ENCODE data around the gene CASP6. TPM values are rescaled to one million over a fixed set of nuclear protein-coding genes. Genes with fewer than 3 reads are reported as not detected.

Gene CASP6
- total RNA-seq, 1 experiment from 2014 or later: 22.4 TPM

- no peaks in the 10 kb centered on the region for H3K9me3 ChIP-seq (ENCODE audit: insufficient read depth, low read depth)
- ChIA-PET POLR2A (ENCODE audit: unreplicated experiment) (no interaction called here), CTCF (no interaction called here)
- no peaks in the 10 kb centered on the region for H3K4me1 ChIP-seq (replicated peaks; ENCODE audit: insufficient read depth)
- no peaks in the 10 kb centered on the region for H3K36me3 ChIP-seq (ENCODE audit: low read depth)
- no peak for DNase-seq
- H3K4me3 ChIP-seq: no peak overlapping the region
- H3K4me2 ChIP-seq: no peak overlapping the region
- no peak overlapping the region for H3K27ac ChIP-seq
- H3K27me3 ChIP-seq (ENCODE audit: insufficient read depth, low read depth): no peaks in the 10 kb centered on the region
- no peaks in the 10 kb centered on the region for H3K9me2 ChIP-seq (ENCODE audit: insufficient read depth)
- no peak for TF ChIP-seq CTCF (conservative IDR thresholded peaks at IDR 0.05)
- no peak overlapping the region for H2AFZ ChIP-seq
- H3K79me2 ChIP-seq (ENCODE audit: low read depth): no peaks in the 10 kb centered on the region
- no TSS peak for BruUV-seq (replicated peaks)
- no peaks in the 10 kb centered on the region for H3F3A ChIP-seq (ENCODE audit: insufficient read depth, low read depth)
- intact Hi-C loops (cut with micrococcal nuclease; ENCODE audit: unreplicated experiment): no loop called here
- H4K20me1 ChIP-seq (ENCODE audit: insufficient read depth): no peaks in the 10 kb centered on the region
Observed at GRCh38 chr4:109750652-109751244, 47.5 kb upstream of the CASP6 start.

- no peaks in the 10 kb centered on the region for H4K20me1 ChIP-seq (ENCODE audit: insufficient read depth)
- no peaks in the 10 kb centered on the region for H3F3A ChIP-seq (ENCODE audit: insufficient read depth, low read depth)
- H3K79me2 ChIP-seq (ENCODE audit: low read depth): no peaks in the 10 kb centered on the region
- no peak overlapping the region for H3K4me3 ChIP-seq
- H3K27ac ChIP-seq: no peak overlapping the region
- BruUV-seq (replicated peaks): no TSS peak
- no peaks in the 10 kb centered on the region for H3K36me3 ChIP-seq (ENCODE audit: low read depth)
- H2AFZ ChIP-seq: no peak overlapping the region
- H3K4me2 ChIP-seq: no peak overlapping the region
- POLR2A ChIA-PET (ENCODE audit: unreplicated experiment): no interaction called here
- no peaks in the 10 kb centered on the region for H3K4me1 ChIP-seq (replicated peaks; ENCODE audit: insufficient read depth)
- CTCF ChIA-PET: no interaction called here
- no peaks in the 10 kb centered on the region for H3K27me3 ChIP-seq (ENCODE audit: insufficient read depth, low read depth)
- TF ChIP-seq CTCF (conservative IDR thresholded peaks at IDR 0.05) (no peak), EZH2 (IDR thresholded peaks at IDR 0.05; ENCODE audit: low read depth) (no peak)
- H3K9me2 ChIP-seq (ENCODE audit: insufficient read depth): no peaks in the 10 kb centered on the region
- H3K9me3 ChIP-seq (ENCODE audit: insufficient read depth, low read depth): no peaks in the 10 kb centered on the region
- DNase-seq: no peak
- intact Hi-C loops (cut with micrococcal nuclease; ENCODE audit: unreplicated experiment): no loop called here
Observed at GRCh38 chr4:109749388-109750082, 46.3 kb upstream of the CASP6 start.

GRCh38 chr4:109748114-109748513 is 44.9 kb upstream of the CASP6 start:
- ChIA-PET POLR2A (ENCODE audit: unreplicated experiment) (no interaction called here), CTCF (no interaction called here)
- intact Hi-C loops (cut with micrococcal nuclease; ENCODE audit: unreplicated experiment): no loop called here
- Histone ChIP-seq H2AFZ (no peak overlapping the region), H3K27me3 (ENCODE audit: insufficient read depth, low read depth) (no peaks in the 10 kb centered on the region), H3F3A (ENCODE audit: insufficient read depth, low read depth) (no peaks in the 10 kb centered on the region), H3K4me1 (replicated peaks; ENCODE audit: insufficient read depth) (no peaks in the 10 kb centered on the region), H3K79me2 (ENCODE audit: low read depth) (no peaks in the 10 kb centered on the region), H3K27ac (no peak overlapping the region), H3K9me2 (ENCODE audit: insufficient read depth) (no peaks in the 10 kb centered on the region), H3K4me2 (no peak overlapping the region), H3K9me3 (ENCODE audit: insufficient read depth, low read depth) (no peaks in the 10 kb centered on the region), H3K36me3 (ENCODE audit: low read depth) (no peaks in the 10 kb centered on the region), H4K20me1 (ENCODE audit: insufficient read depth) (no peaks in the 10 kb centered on the region), H3K4me3 (no peak overlapping the region)
- BruUV-seq (replicated peaks): no TSS peak
- no peak for DNase-seq
- TF ChIP-seq CTCF (conservative IDR thresholded peaks at IDR 0.05) (no peak), EZH2 (IDR thresholded peaks at IDR 0.05; ENCODE audit: low read depth) (no peak)
